IMR-90 (cell line): Measurements from ENCODE around the gene CAPS. TPM values are rescaled to one million over a fixed set of nuclear protein-coding genes. Genes with fewer than 3 reads are reported as not detected.

Source experiments
- USF2 ChIP-seq: fragments of 150-350 bp; IDR thresholded peaks from 2 replicates; pipeline ENCODE4 v1.6.1; 2017; ENCODE audit warnings: mild to moderate bottlenecking, antibody characterized with exemption, low read length, low read depth
- polyA plus RNA-seq, 3 experiments: library from polyadenylated mRNA; depleted of rRNA; stranded (reverse); fragments of >200 nt; gene quantifications; 2 replicates each; pipeline ENCODE4 v1.2.3, GENCODE V29; 2012; ENCODE audit warnings: low replicate concordance in 1 of 3
- total RNA-seq: library from RNA; depleted of rRNA; stranded (reverse); fragments of >200 nt; gene quantifications from 2 replicates; pipeline ENCODE4 v1.2.3, GENCODE V29; 2012; rRNA removed

CAPS gene
- total and polyA plus RNA-seq, 2 of the 4 experiments (the other 2 are of a cell fraction), result 0.54 to 4.9 TPM

- TF ChIP-seq USF2, result no peak
These were observed 50.9 kb downstream of the CAPS start (continued) for GRCh38 chr19:5964816-5965565.

Other genes starting within 250 kb of the CAPS start
- 14.5 and 15.8 TPM in 2 replicates for gene MICOS13, start 233.7 kb upstream of the CAPS start, total RNA-seq
- 48.9 and 80.2 TPM in 2 replicates for gene MICOS13, start 233.7 kb upstream of the CAPS start, polyA plus RNA-seq (2012; rRNA removed)
- 1.9 and 2.2 TPM in 2 replicates for gene HSD11B1L, start 233.2 kb upstream of the CAPS start, total RNA-seq
- 7.2 and 8.2 TPM in 2 replicates for gene HSD11B1L, start 233.2 kb upstream of the CAPS start, polyA plus RNA-seq (2012; rRNA removed)
- gene RPL36, start 224.0 kb upstream of the CAPS start, total RNA-seq, result 232 and 251 TPM in 2 replicates
- gene RPL36, start 224.0 kb upstream of the CAPS start, polyA plus RNA-seq (2012; rRNA removed), result 757 and 1,037 TPM in 2 replicates
- gene LONP1, start 194.1 kb upstream of the CAPS start, total RNA-seq, result 64.2 and 70.3 TPM in 2 replicates
- 90.9 and 93.2 TPM in 2 replicates for gene LONP1, start 194.1 kb upstream of the CAPS start, polyA plus RNA-seq (2012; rRNA removed)
- gene CATSPERD, start 193.6 kb upstream of the CAPS start, total RNA-seq, result not detected in 2 replicates
- not detected in 2 replicates for gene CATSPERD, start 193.6 kb upstream of the CAPS start, polyA plus RNA-seq (2012; rRNA removed)
- 0.28 TPM in 1 of 2 replicates, not detected in the other for gene PRR22, start 129.5 kb upstream of the CAPS start, total RNA-seq
- 0.92 and 1.6 TPM in 2 replicates for gene PRR22, start 129.5 kb upstream of the CAPS start, polyA plus RNA-seq (2012; rRNA removed)
- 12.4 and 14.2 TPM in 2 replicates for gene DUS3L, start 123.1 kb upstream of the CAPS start, total RNA-seq
- gene DUS3L, start 123.1 kb upstream of the CAPS start, polyA plus RNA-seq (2012; rRNA removed), result 21.3 and 25.6 TPM in 2 replicates
- gene NRTN, start 109.2 kb upstream of the CAPS start, total RNA-seq, result 0.18 TPM in 1 of 2 replicates, not detected in the other
- gene NRTN, start 109.2 kb upstream of the CAPS start, polyA plus RNA-seq (2012; rRNA removed), result 0.17 and 0.37 TPM in 2 replicates
- not detected in 2 replicates for gene FUT6, start 74.6 kb upstream of the CAPS start, total RNA-seq
- gene FUT6, start 74.6 kb upstream of the CAPS start, polyA plus RNA-seq (2012; rRNA removed), result not detected in 2 replicates
- not detected in 2 replicates for gene FUT3, start 62.8 kb upstream of the CAPS start, total RNA-seq
- gene FUT3, start 62.8 kb upstream of the CAPS start, polyA plus RNA-seq (2012; rRNA removed), result not detected in 2 replicates
- gene FUT5, start 43.7 kb upstream of the CAPS start, total RNA-seq, result not detected in 2 replicates
- not detected in 2 replicates for gene FUT5, start 43.7 kb upstream of the CAPS start, polyA plus RNA-seq (2012; rRNA removed)
- gene NDUFA11, start 10.5 kb upstream of the CAPS start, total RNA-seq, result 297 and 375 TPM in 2 replicates
- gene NDUFA11, start 10.5 kb upstream of the CAPS start, polyA plus RNA-seq (2012; rRNA removed), result 1,140 and 1,276 TPM in 2 replicates
- gene VMAC, start 9.4 kb upstream of the CAPS start, total RNA-seq, result 1.4 and 1.7 TPM in 2 replicates
- gene VMAC, start 9.4 kb upstream of the CAPS start, polyA plus RNA-seq (2012; rRNA removed), result 3.1 TPM in 2 replicates
- 42.5 and 46.7 TPM in 2 replicates for gene RANBP3, start 63.9 kb downstream of the CAPS start, total RNA-seq
- gene RANBP3, start 63.9 kb downstream of the CAPS start, polyA plus RNA-seq (2012; rRNA removed), result 111 and 165 TPM in 2 replicates
- 2.2 and 2.5 TPM in 2 replicates for gene RFX2, start 196.2 kb downstream of the CAPS start, total RNA-seq
- 4.9 and 5.6 TPM in 2 replicates for gene RFX2, start 196.2 kb downstream of the CAPS start, polyA plus RNA-seq (2012; rRNA removed)
- not detected in 2 replicates for gene ACSBG2, start 221.4 kb downstream of the CAPS start, total RNA-seq
- not detected in 2 replicates for gene ACSBG2, start 221.4 kb downstream of the CAPS start, polyA plus RNA-seq (2012; rRNA removed)